ENCODE measurements around the gene TSHZ2. TPM values are rescaled to one million over a fixed set of nuclear protein-coding genes. Genes with fewer than 3 reads are reported as not detected.
A peak's percentile ranks its signal among the peaks of the same experiment; 100 is the strongest.

The TSHZ2 gene
- total RNA-seq, 1 donor from 2014 or later: 22.9 TPM

- no peak for DNase-seq (ENCODE audit: low spot score, unreplicated experiment)
Observed at GRCh38 chr20:53003420-53004154, 31.4 kb downstream of the TSHZ2 start.

GRCh38 chr20:53004267-53004813 is 32.2 kb downstream of the TSHZ2 start:
- Mint-ChIP-seq H3K9me3 (ENCODE audit: low read depth) (no peaks in the 10 kb centered on the region), H3K4me1 (ENCODE audit: low read depth) (peaks cover 34% of the 10 kb centered on the region), H3K27me3 (no peaks in the 10 kb centered on the region), H3K36me3 (ENCODE audit: insufficient read depth) (peaks cover 2% of the 10 kb centered on the region), H3K27ac (no peak overlapping the region), H3K4me3 (ENCODE audit: low read depth) (no peak overlapping the region)
- DNase-seq (ENCODE audit: low spot score, unreplicated experiment): no peak
- TF ChIP-seq CTCF (IDR thresholded peaks at IDR 0.05; ENCODE audit: unreplicated experiment): no peak

More at GRCh38 chr20:53003420-53004154, 31.4 kb downstream of the TSHZ2 start:
- no peaks in the 10 kb centered on the region for H3K9me3 Mint-ChIP-seq (ENCODE audit: low read depth)
- H3K36me3 Mint-ChIP-seq (ENCODE audit: insufficient read depth): peaks cover 2% of the 10 kb centered on the region
- no peaks in the 10 kb centered on the region for H3K27me3 Mint-ChIP-seq
- peaks cover 34% of the 10 kb centered on the region for H3K4me1 Mint-ChIP-seq (ENCODE audit: low read depth)
- H3K27ac Mint-ChIP-seq: peak overlapping the region; percentile 38
- no peak for TF ChIP-seq CTCF (IDR thresholded peaks at IDR 0.05; ENCODE audit: unreplicated experiment)
- H3K4me3 Mint-ChIP-seq (ENCODE audit: low read depth): no peak overlapping the region

- peaks cover 4% of the 10 kb centered on the region for H3K9me3 Mint-ChIP-seq (ENCODE audit: low read depth)
- H3K4me3 Mint-ChIP-seq (ENCODE audit: low read depth): no peak overlapping the region
- DNase-seq (ENCODE audit: low spot score, unreplicated experiment): no peak
- H3K36me3 Mint-ChIP-seq (ENCODE audit: insufficient read depth): peaks cover 11% of the 10 kb centered on the region
- TF ChIP-seq CTCF (IDR thresholded peaks at IDR 0.05; ENCODE audit: unreplicated experiment): no peak
- peaks cover 5% of the 10 kb centered on the region for H3K4me1 Mint-ChIP-seq (ENCODE audit: low read depth)
- no peak overlapping the region for H3K27ac Mint-ChIP-seq
- H3K27me3 Mint-ChIP-seq: no peaks in the 10 kb centered on the region
Observed at GRCh38 chr20:53009979-53010735, 38.0 kb downstream of the TSHZ2 start.

- no peaks in the 10 kb centered on the region for H3K27me3 Mint-ChIP-seq
- no peak overlapping the region for H3K4me3 Mint-ChIP-seq (ENCODE audit: low read depth)
- H3K4me1 Mint-ChIP-seq (ENCODE audit: low read depth): no peaks in the 10 kb centered on the region
- H3K9me3 Mint-ChIP-seq (ENCODE audit: low read depth): peaks cover 4% of the 10 kb centered on the region
- H3K36me3 Mint-ChIP-seq (ENCODE audit: insufficient read depth): peaks cover 12% of the 10 kb centered on the region
- TF ChIP-seq CTCF (IDR thresholded peaks at IDR 0.05; ENCODE audit: unreplicated experiment): no peak
- DNase-seq (ENCODE audit: low spot score, unreplicated experiment): no peak
- no peak overlapping the region for H3K27ac Mint-ChIP-seq
Observed at GRCh38 chr20:53011640-53012039, 39.5 kb downstream of the TSHZ2 start.

GRCh38 chr20:53013183-53013582 is 41.0 kb downstream of the TSHZ2 start:
- no peaks in the 10 kb centered on the region for H3K27me3 Mint-ChIP-seq
- no peak for TF ChIP-seq CTCF (IDR thresholded peaks at IDR 0.05; ENCODE audit: unreplicated experiment)

More at GRCh38 chr20:53013183-53013582, 41.0 kb downstream of the TSHZ2 start:
- peaks cover under 1% of the 10 kb centered on the region for H3K4me1 Mint-ChIP-seq (ENCODE audit: low read depth)
- H3K27ac Mint-ChIP-seq: no peak overlapping the region
- H3K36me3 Mint-ChIP-seq (ENCODE audit: insufficient read depth): peaks cover 12% of the 10 kb centered on the region
- H3K4me3 Mint-ChIP-seq (ENCODE audit: low read depth): no peak overlapping the region
- DNase-seq (ENCODE audit: low spot score, unreplicated experiment): no peak
- peaks cover 4% of the 10 kb centered on the region for H3K9me3 Mint-ChIP-seq (ENCODE audit: low read depth)

Data from progenitor cell of endocrine pancreas (in vitro differentiated cells).